HFFc6 (cell line): ENCODE data around the gene FSTL4. TPM values are rescaled to one million over a fixed set of nuclear protein-coding genes. Genes with fewer than 3 reads are reported as not detected.

ENCODE experiments used
- DNase-seq: peaks from one replicate; pipeline ENCODE4 v3.0.0-alpha.2; 2018
- H3K27ac Mint-ChIP-seq: 2 replicates; pipeline ENCODE4 v1.8.0; 2020; ENCODE audit warnings: mild to moderate bottlenecking, mixed read lengths
- H3K27me3 Mint-ChIP-seq: 2 replicates; pipeline ENCODE4 v1.8.0; 2021; ENCODE audit warnings: mild to moderate bottlenecking, moderate library complexity, mixed read lengths; ENCODE audit not compliant: insufficient read depth
- H3K36me3 Mint-ChIP-seq: 2 replicates; pipeline ENCODE4 v1.8.0; 2021; ENCODE audit warnings: low read depth, mixed read lengths
- H3K4me1 Mint-ChIP-seq: 2 replicates; pipeline ENCODE4 v1.8.0; 2020; ENCODE audit warnings: low read depth, mixed read lengths
- H3K4me3 Mint-ChIP-seq: 2 replicates; pipeline ENCODE4 v1.8.0; 2020; ENCODE audit warnings: mild to moderate bottlenecking, moderate library complexity, mixed read lengths
- H3K9me3 Mint-ChIP-seq: 2 replicates; pipeline ENCODE4 v1.8.0; 2020; ENCODE audit warnings: mild to moderate bottlenecking, mixed read lengths
- total RNA-seq, 6 experiments: library from RNA; stranded (reverse); fragmentation: NEBNext Ultra II Directional; extraction: Animal tissue kit (Norgen Biotek cat#: 25700); gene quantifications; 2 replicates in 1 of 6; 3 replicates in 5 of 6; pipeline ENCODE4 v1.2.3, GENCODE V29; 2021
- TF ChIP-seq, protein P1 (sequence below): fragments of 200-600 bp; sonication (generic); IDR thresholded peaks from 2 replicates; pipeline ENCODE4 v1.5.0; 2021; ENCODE audit warnings: antibody characterized with exemption, mild to moderate bottlenecking

Gene FSTL4
- total RNA-seq, 6 experiments from 2014 or later = not detected

DNA sequence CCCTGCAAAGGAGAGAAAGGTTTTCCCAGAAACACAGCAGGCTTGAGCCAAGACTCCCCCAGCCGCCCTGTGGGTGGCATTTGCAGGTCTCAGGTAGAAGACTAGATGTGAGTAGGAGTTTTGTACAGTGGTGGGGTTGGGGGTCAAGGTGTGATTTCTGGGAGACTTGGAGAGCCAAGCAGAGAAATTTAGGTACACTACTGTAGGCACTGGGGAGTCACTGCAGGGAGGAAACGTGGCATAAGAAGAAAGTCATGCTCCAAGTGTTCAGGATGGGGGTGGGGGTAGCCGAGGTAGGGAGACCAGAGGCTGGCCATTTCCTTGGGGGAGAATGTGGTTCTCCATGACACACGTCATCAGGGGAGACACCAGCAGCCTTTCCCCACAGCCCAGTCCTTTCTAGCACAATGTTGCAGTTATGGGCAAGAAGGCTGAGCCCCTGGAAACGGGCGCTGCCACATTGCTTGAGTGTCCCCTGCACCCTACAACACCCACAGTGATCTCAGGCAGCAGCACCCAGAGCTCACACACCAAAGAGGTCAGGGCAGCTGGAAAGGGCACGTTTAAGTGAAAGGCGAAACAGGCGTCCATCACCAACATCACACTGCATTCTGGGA is 210.5 kb downstream of the FSTL4 start:
- H3K4me3 Mint-ChIP-seq = no peak overlapping the region
- H3K4me1 Mint-ChIP-seq = no peaks in the 10 kb centered on the region
- TF ChIP-seq, protein P1, sequence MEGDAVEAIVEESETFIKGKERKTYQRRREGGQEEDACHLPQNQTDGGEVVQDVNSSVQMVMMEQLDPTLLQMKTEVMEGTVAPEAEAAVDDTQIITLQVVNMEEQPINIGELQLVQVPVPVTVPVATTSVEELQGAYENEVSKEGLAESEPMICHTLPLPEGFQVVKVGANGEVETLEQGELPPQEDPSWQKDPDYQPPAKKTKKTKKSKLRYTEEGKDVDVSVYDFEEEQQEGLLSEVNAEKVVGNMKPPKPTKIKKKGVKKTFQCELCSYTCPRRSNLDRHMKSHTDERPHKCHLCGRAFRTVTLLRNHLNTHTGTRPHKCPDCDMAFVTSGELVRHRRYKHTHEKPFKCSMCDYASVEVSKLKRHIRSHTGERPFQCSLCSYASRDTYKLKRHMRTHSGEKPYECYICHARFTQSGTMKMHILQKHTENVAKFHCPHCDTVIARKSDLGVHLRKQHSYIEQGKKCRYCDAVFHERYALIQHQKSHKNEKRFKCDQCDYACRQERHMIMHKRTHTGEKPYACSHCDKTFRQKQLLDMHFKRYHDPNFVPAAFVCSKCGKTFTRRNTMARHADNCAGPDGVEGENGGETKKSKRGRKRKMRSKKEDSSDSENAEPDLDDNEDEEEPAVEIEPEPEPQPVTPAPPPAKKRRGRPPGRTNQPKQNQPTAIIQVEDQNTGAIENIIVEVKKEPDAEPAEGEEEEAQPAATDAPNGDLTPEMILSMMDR = no peak
- H3K9me3 Mint-ChIP-seq = no peaks in the 10 kb centered on the region
- no peak for DNase-seq
- peaks cover 24% of the 10 kb centered on the region for H3K27me3 Mint-ChIP-seq
- no peaks in the 10 kb centered on the region for H3K36me3 Mint-ChIP-seq
- no peak overlapping the region for H3K27ac Mint-ChIP-seq

DNA sequence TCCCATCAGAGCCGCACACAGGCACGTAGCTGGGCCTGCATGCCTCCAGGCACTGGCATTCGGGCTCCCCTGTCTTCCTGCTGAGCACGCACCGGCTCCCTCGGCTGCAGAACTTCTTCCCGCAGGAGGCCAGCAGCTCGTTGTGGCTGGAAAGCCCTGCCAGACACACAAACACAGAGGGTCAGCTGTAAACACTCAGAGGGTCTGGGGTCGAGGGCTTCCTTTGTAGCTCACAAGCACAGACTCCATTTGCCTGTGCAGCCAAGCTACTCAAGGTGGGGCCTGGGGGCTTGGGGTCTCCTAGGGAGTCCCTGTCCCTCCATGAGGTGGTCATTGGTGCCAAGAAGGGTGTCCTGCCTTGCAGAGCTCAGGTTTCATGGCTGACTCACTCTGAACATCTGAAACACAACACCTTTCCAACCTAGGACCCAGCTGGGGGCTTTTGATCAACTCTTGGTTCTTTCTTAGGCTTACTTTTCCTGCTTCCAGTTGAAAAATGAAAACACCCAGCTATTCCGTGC is 211.4 kb downstream of the FSTL4 start:
- no peaks in the 10 kb centered on the region for H3K36me3 Mint-ChIP-seq
- no peak overlapping the region for H3K4me3 Mint-ChIP-seq

DNA sequence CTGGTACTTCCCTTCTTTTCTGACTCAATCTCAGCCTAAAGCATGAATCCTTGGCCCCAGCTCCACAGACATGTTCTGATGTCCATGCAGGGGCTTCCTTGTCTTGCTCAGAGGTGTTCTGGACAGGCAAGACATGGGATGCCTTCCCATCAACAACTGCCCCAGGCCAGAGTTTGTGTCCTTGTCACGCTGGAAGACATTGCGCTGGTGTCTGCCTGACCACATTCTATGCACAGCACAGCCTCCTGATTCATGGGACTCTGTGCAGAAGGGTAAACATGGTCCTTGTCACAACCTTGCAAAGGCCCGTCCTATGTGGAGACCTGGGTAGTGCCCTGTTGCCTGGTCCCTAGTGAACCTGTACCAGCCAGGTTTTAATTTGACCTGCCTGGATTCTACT is 212.2 kb downstream of the FSTL4 start:
- H3K36me3 Mint-ChIP-seq = no peaks in the 10 kb centered on the region
- DNase-seq = no peak
- no peaks in the 10 kb centered on the region for H3K4me1 Mint-ChIP-seq
- H3K27ac Mint-ChIP-seq = no peak overlapping the region
- H3K4me3 Mint-ChIP-seq = no peak overlapping the region
- peaks cover 23% of the 10 kb centered on the region for H3K27me3 Mint-ChIP-seq
- H3K9me3 Mint-ChIP-seq = no peaks in the 10 kb centered on the region; the same call in 1 of the 2 replicates
- TF ChIP-seq, protein P1 = no peak

More for the DNA sequence above, 211.4 kb downstream of the FSTL4 start:
- H3K27ac Mint-ChIP-seq = no peak overlapping the region
- peaks cover 23% of the 10 kb centered on the region for H3K27me3 Mint-ChIP-seq
- no peaks in the 10 kb centered on the region for H3K4me1 Mint-ChIP-seq
- H3K9me3 Mint-ChIP-seq = no peaks in the 10 kb centered on the region
- TF ChIP-seq, protein P1 = no peak
- DNase-seq = no peak

DNA sequence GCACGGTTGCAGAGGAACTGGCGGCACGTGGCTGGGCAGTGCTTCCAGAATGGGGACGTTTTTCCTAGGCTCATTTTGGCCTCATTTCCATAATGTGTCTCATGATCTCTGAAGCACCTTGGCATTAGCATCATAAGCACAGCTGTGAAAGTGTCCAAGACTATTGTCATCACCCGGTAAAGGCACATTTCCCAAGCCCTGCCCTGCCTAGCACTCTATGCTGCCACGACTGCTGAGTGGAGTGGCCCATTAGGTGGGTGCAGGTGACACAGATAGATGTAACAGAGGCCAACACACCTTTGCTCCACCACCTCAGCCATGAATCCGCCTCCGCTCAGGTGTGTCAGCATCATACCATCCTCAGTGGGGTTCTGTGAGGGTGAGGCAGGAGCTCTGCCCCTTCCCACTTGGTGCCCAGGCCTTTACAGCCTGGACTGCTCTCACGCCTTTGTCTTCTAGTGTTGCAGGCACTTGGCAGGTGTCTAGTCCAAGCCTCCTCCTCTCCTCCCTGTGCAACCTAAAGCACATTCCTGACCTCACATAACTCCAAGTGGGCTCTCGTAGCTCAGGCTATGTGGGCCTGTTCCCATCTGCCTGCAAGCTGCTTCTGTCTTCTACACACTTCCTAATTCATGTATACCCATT is 213.0 kb downstream of the FSTL4 start:
- H3K9me3 Mint-ChIP-seq = no peaks in the 10 kb centered on the region; the same call in 1 of the 2 replicates
- TF ChIP-seq, protein P1 = no peak
- no peaks in the 10 kb centered on the region for H3K4me1 Mint-ChIP-seq
- no peak for DNase-seq
- peaks cover 23% of the 10 kb centered on the region for H3K27me3 Mint-ChIP-seq
- no peak overlapping the region for H3K4me3 Mint-ChIP-seq
- no peak overlapping the region for H3K27ac Mint-ChIP-seq
- H3K36me3 Mint-ChIP-seq = no peaks in the 10 kb centered on the region

DNA sequence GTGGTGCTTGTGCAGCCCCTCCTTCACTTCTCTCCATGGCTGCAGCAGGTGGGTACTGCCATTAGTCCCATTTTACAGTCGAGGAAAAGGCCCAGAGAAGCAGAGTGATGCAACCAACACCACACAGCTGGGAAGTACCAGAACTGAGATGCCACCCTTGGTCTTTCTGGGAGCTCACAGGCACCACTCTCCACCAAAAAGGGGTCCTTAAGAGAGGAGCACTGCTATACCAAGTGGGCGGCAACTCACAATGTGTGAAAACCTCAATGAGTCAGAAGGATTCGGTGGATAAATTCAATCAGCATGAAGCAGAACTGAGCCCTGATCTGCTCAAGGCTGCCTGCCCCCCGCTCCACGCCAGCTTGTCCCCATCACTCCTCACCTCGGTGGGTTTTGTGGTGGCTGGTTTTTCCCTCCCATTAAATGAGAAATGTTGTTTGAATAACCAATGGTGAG is 213.7 kb downstream of the FSTL4 start:
- TF ChIP-seq, protein P1 = no peak
- Mint-ChIP-seq H3K4me3 (no peak overlapping the region), H3K9me3 (no peaks in the 10 kb centered on the region; the same call in 1 of the 2 replicates), H3K36me3 (no peaks in the 10 kb centered on the region), H3K27me3 (peaks cover 23% of the 10 kb centered on the region), H3K4me1 (no peaks in the 10 kb centered on the region), H3K27ac (no peak overlapping the region)
- no peak for DNase-seq
